HepG2 (cell line): Measurements from ENCODE around the gene CDC6. TPM values are rescaled to one million over a fixed set of nuclear protein-coding genes. Genes with fewer than 3 reads are reported as not detected.

ENCODE experiments used
- ATF7-NPFF ChIP-seq: sonication (generic); formaldehyde crosslinking; IDR thresholded peaks from 2 replicates; pipeline ENCODE4 v1.8.1; 2023; ENCODE audit warnings: mild to moderate bottlenecking, low read depth, missing genetic modification reagents, moderate library complexity
- CBX2 ChIP-seq, 2 experiments: fragments of 200-600 bp in 1 of 2; sonication (generic); formaldehyde crosslinking in 1 of 2; IDR thresholded peaks; 2 replicates each; pipeline versions ENCODE4 v1.7.0 to v1.8.1; 2018 to 2022; ENCODE audit warnings: low read depth in 2 of 2, low read length in 1 of 2, mild to moderate bottlenecking in 1 of 2, missing genetic modification reagents in 1 of 2
- EP300 ChIP-seq, 3 experiments: sonication (generic) in 1 of 3; formaldehyde crosslinking in 1 of 3; IDR thresholded peaks; 2 replicates each; pipeline versions ENCODE4 v1.5.1 to v1.6.1; 2011 to 2020; ENCODE audit warnings: low read depth in 2 of 3, low read length in 2 of 3, borderline replicate concordance in 1 of 3, improper control_type of control experiment in 1 of 3, mild to moderate bottlenecking in 1 of 3, missing genetic modification reagents in 1 of 3, moderate library complexity in 1 of 3
- JUNB ChIP-seq: sonication (generic); formaldehyde crosslinking; IDR thresholded peaks from 2 replicates; pipeline ENCODE4 v1.8.0; 2022; ENCODE audit warnings: missing genetic modification reagents, mild to moderate bottlenecking, borderline replicate concordance
- MLXIP ChIP-seq: sonication (generic); formaldehyde crosslinking; IDR thresholded peaks from 2 replicates; pipeline ENCODE4 v1.9.0; 2021; ENCODE audit warnings: missing genetic modification reagents, borderline replicate concordance
- NR3C1 ChIP-seq: sonication (generic); formaldehyde crosslinking; IDR thresholded peaks from 2 replicates; pipeline ENCODE4 v1.4.0; 2020; ENCODE audit warnings: missing genetic modification reagents
- RARA ChIP-seq: IDR thresholded peaks from 2 replicates; pipeline ENCODE4 v1.6.1; 2016; ENCODE audit warnings: missing genetic modification reagents, missing compliant biosample characterization
- SRSF1 ChIP-seq: fragments of 200-400 bp; formaldehyde crosslinking; optimal IDR thresholded peaks from 2 replicates; pipeline ENCODE3; 2017; ENCODE audit warnings: mild to moderate bottlenecking, low read depth, low read length, moderate library complexity
- STAG1 ChIP-seq: sonication (generic); formaldehyde crosslinking; IDR thresholded peaks from 2 replicates; pipeline ENCODE4 v1.4.0; 2020; ENCODE audit warnings: missing genetic modification reagents
- ZNF17 ChIP-seq: sonication (generic); formaldehyde crosslinking; IDR thresholded peaks from 2 replicates; pipeline ENCODE4 v1.5.0; 2020; ENCODE audit warnings: mild to moderate bottlenecking, missing genetic modification reagents
- ZNF407 ChIP-seq: sonication (generic); formaldehyde crosslinking; IDR thresholded peaks from one replicate; pipeline ENCODE4 v1.5.1; 2020; ENCODE audit warnings: mild to moderate bottlenecking, missing genetic modification reagents; ENCODE audit errors: not compliant biosample characterization
- ZNF761 ChIP-seq: sonication (generic); formaldehyde crosslinking; conservative IDR thresholded peaks from 2 replicates; pipeline ENCODE4 v1.4.0; 2020; ENCODE audit warnings: mild to moderate bottlenecking, missing genetic modification reagents
- ZNF773 ChIP-seq: sonication (generic); formaldehyde crosslinking; IDR thresholded peaks from 2 replicates; pipeline ENCODE4 v1.4.0; 2020; ENCODE audit warnings: missing genetic modification reagents, borderline replicate concordance
- ZNF850 ChIP-seq: sonication (generic); formaldehyde crosslinking; conservative IDR thresholded peaks from 2 replicates; pipeline ENCODE4 v1.9.0; 2021; ENCODE audit warnings: mild to moderate bottlenecking, missing genetic modification reagents
- ZNF891 ChIP-seq: sonication (generic); formaldehyde crosslinking; IDR thresholded peaks from 2 replicates; pipeline ENCODE4 v1.5.0; 2020; ENCODE audit warnings: mild to moderate bottlenecking, missing genetic modification reagents
- polyA plus RNA-seq, 8 experiments: library from polyadenylated mRNA; depleted of rRNA in 3 of 8; stranded (reverse) in 7 of 8; unstranded in 1 of 8; fragments of >200 nt; fragmentation: Illumina TruSeq in 4 of 8; extraction: Trizol in 4 of 8; gene quantifications; 2 replicates each; pipeline versions ENCODE4 v1.2.1 to v1.2.3, GENCODE V29; 2011 to 2016; ENCODE audit warnings: low read depth in 4 of 8, missing spikeins in 1 of 8, mixed read lengths in 1 of 8; ENCODE audit not compliant: insufficient read depth in 1 of 8
- total RNA-seq, 5 experiments: library from RNA; depleted of rRNA; stranded (reverse); fragments of >200 nt; fragmentation: Illumina TruSeq; extraction: Trizol; gene quantifications; 2 replicates each; pipeline ENCODE4 v1.2.3, GENCODE V29; 2016; ENCODE audit warnings: low read depth in 1 of 5

The CDC6 gene
- total and polyA plus RNA-seq, 2 of the 13 experiments (the other 11 are each of a cell fraction or from before 2014, with no cell fraction given): 17.4 to 114 TPM

- TF ChIP-seq NR3C1 (no peak), EP300 (IDR thresholded peaks at IDR 0.05; ENCODE audit: low read depth in 2 of 2, low read length in 2 of 2) (no peak), EP300 (CRISPR knock-in tag; IDR thresholded peaks at IDR 0.05; ENCODE audit: borderline replicate concordance) (no peak; the same call in 1 of the 2 replicates), MLXIP (CRISPR knock-in tag) (no peak), ZNF761 (CRISPR knock-in tag) (peak; percentile 82; the same call in 1 of the 2 replicates), JUNB (no peak), RARA (CRISPR knock-in tag) (peak; percentile 61), ZNF850 (peak; percentile 22; the same call in 1 of the 2 replicates), ZNF407 (no peak), STAG1 (CRISPR knock-in tag) (no peak), ATF7-NPFF (peak; percentile 66), SRSF1 (no peak), ZNF17 (CRISPR knock-in tag) (no peak), ZNF773 (CRISPR knock-in tag) (no peak), CBX2 (IDR thresholded peaks at IDR 0.05; ENCODE audit: low read depth, low read length) (no peak), CBX2 (CRISPR knock-in tag; IDR thresholded peaks at IDR 0.05; ENCODE audit: low read depth) (no peak), ZNF891 (peak; percentile 27; the same call in 1 of the 2 replicates)
These were observed 30.5 kb downstream of the CDC6 start (continued) for GRCh38 chr17:40317880-40318829.
